Astrocyte of the hippocampus (primary cell): ENCODE data around the gene ACBD3.
A peak's percentile ranks its signal among the peaks of the same experiment; 100 is the strongest.

Experiments
- DNase-seq: peaks from one replicate; pipeline ENCODE4 v3.0.0; 2011; ENCODE audit warnings: low read depth, low spot score

ACBD3 gene

DNA sequence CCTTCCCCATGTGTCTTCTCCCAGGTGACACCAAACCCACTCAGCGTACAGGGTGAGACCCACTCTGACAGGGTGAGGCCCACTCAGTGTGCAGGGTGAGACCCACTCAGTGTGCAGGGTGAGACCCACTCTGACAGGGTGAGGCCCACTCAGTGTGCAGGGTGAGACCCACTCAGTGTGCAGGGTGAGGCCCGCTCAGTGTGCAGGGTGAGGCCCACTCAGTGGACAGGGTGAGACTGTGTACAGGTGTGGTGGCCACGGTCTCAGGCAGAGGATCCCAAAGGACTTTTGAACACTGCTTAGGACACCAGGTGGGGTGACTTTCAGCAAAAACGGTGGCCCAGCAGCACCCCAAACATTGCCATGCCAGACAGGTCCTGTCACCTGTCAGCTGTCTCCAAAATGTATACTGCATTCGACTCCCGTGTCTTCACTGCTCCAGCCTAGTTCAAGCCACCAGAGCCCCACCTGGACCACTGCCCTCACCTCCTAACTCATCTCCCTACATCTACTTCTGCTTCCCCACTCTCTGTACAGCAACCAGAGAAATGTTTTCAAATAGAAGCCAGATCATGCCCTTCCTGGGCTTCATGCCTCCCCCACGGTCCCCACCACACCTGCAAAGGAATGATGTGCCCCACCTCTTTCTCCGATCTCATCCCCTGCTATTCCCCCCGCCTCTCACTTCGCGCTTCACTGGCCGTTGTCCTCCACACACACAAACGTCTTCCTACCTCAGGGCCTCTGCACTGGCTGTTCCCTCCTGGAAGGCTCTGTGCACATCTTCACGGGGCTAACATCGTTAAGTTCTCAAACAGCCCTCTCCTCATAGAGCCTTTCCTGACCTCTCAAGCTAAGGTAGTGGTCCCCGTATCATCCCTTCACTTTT lies 52.1 kb downstream of the ACBD3 start:
- DNase-seq, result no peak

DNA sequence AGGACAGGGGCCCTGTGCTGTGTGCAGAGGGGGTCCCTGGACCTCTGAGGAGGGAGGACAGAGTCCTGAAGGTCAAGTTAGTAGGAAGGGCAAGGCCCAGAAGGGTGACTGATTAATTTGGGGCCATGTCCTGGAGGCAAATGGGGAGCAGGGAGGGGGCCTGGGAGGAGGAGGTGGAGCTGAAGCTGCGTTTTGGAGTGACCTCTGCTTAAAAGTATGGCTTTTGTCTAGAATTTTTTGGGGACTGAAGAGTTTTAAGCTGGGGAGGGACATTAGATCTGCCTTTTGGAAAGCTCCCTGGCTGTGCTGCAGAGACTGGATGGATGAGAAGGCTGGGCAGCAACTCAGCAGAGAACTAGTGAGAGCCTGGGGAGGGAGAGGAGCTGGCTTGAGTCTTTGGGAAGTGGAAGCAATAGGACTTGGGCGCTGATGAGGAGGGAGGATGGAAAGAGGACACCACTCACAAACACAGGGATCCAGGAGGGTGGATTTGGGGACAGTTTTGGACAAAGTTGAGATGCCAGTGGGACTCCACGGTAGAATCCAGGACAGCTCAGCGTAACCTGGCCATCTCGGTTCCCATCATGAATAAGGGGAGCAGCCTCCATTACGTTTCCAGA lies 52.9 kb downstream of the ACBD3 start:
- no peak for DNase-seq

DNA sequence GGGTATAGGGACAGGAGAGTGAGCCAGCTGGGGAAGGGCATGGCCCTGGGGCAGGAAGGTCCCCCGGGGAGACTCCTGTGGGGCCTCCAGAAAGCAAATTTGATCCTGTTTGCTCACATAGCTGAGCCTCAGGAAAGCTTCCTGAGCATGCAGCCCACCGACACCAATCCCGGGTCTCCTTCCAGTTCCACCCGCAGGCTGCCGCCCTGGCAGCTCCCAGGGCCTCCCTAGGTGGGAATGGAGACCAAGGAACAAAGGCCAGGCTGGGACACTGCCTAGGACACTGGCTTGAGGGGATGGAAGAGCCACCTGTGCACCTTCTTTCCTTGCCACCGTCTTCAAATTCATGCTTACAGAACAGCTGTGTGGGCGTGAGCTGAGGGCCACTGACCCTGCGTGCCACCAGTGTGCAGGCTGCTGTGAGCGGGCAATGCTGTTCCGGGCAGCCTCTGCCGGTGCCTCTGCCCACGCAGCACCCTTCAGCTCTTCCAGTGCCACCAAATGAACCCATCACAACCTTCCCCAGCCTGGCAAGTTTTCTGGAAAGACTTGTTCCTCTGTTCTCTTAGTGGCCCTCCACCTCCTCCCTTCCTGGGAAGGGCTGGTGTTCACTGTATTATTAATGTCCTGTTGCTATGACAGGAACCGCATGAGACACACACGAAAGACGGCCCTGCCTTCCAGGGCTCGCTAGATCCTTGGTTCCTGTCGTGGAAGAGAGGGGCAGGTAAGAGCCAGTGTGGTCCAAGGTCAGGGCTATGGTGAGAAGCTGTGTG lies 53.6 kb downstream of the ACBD3 start:
- no peak for DNase-seq

DNA sequence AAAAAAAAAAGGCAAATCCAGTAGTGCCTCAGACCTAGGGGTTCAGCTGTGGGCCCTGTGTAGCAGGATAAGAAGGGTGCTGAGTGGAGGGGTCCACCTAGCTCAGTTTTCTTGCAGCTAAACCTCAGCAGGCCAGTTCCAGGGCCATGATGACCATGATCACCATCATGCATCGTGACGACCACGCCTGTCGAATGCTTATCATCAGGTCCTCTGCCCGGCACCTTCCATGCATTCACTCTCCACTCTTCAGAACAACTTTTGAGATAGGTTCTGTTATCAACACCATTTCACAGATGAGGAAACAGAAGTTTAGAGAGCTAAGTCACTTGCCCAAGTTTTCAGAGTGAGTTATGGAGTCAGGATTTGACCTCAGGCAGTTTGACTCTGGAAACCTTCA lies 54.9 kb downstream of the ACBD3 start:
- no peak for DNase-seq

DNA sequence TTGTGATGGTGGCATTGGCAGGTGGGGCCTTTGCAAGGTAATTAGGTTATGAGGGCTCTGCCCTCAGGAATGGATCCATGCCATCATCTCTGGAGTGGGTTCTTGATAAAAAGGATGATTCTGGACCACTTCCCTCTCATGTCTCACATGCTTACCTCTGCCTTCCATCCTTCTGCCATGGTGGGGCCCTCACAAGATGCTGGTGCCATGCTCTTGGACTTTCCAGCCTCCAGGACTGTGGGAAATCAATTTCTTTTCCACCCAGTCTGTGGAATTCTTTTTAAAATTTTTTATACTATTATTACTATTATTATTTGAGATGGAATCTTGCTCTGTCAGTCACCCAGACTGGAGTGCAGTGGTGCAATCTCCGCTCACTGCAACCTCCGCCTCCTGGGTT lies 57.3 kb downstream of the ACBD3 start:
- no peak for DNase-seq

DNA sequence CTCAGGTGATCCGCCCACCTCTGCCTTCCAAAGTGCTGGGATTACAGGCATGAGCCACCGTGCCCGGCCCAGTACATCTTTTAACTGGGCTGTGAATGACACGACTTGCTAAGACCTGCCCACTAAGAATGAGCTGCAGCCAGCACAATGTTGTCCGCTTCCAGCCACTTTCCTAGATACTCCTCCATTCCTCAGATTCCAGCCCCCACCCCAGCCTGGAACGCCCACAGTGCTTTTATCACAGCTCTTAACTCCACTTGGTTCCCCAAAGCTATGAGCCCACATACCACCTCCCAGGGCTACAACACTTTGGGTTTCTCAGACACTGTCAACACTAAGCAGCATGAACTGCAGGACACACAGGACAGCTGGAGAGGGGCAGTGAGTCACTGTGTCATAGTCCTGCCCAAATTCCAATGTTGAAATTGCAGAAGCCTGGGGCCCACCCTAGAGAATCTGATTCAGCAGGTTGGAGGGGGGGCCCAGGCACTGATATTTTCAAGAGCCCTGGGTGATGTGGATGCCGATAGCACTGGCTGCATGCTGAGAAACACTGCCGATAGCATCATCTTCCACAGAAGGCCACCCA lies 58.0 kb downstream of the ACBD3 start:
- DNase-seq, result peak; percentile 68

DNA sequence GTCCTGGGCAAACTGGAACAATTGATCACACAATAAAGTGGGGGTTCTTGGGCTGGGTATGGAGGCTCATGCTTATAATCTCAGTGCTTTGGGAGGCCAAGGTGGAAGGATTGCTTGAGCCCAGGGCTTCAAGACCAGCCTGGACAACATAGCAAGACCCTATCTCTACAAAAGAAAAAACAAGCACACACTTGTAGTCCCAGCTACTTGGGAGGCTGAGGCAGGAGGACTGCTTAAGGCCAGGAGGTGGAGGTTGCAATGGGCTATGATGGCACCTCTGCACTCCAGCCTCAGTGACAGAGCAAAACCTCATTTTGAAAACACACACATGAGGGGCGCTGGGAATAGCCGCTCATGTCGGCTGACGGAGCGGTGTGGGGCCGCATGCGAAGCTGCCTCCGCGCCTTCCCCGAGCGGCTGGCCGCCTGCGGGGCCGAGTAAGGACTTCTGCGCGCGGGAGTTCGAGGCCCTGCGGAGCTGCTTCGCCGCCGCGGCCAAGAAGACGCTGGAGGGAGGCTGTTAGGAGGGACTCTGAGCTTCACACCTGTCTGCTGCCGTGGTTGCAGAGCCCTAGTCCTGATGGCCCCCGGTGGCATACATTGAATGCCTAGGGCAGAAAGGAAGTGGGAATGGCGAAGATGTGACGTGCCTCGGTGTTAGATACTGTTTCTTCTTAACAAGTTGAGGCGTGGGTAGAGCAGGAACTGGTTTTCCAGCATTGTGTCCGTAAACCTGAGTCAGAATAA lies 59.5 kb downstream of the ACBD3 start:
- no peak for DNase-seq

DNA sequence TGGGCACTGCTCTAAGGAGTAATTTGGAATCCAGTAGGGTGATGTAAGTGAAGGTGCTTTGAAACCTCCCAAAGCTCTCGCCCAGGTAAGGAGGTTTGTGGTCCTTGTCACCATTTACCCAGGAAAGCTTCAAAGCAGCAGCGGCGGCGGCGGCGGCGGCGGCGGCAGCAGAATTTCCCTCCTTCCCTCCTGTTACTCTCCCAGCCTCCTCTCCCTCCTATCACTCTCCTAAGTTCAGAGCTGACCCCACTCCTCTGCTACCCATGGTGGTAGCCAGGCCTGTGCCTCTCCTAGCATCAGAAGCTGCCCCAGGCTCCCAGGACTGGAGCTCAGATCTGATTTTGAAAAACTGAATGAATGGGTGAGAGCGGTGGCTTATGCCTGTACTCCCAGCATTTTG lies 60.7 kb downstream of the ACBD3 start:
- no peak for DNase-seq

DNA sequence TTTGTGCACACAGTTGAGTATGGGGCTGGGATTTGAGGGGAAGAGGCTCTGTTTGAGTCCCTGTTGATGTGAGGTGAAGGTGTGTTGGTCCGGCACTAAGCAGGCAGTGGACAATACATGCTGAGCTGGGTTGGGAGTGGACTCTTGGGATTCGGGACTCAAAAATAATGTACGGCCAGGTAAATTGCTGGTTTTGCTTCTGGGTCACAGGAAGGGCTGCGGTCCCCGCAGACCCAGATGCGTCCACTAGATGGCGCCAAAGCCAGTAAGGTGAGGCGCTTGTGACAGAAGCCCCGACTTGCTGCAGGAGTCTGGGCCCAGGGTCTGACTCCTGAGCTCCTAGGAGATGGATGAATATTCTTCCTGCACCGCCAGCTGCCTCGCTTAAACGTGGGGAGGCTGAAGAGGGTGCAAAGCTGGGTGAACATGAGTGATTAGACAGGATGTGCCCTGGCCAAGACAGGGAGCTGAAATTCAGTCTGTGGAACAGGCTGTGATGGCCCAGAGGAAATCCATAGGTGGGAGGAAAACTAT lies 61.4 kb downstream of the ACBD3 start:
- DNase-seq, result peak; percentile 92

DNA sequence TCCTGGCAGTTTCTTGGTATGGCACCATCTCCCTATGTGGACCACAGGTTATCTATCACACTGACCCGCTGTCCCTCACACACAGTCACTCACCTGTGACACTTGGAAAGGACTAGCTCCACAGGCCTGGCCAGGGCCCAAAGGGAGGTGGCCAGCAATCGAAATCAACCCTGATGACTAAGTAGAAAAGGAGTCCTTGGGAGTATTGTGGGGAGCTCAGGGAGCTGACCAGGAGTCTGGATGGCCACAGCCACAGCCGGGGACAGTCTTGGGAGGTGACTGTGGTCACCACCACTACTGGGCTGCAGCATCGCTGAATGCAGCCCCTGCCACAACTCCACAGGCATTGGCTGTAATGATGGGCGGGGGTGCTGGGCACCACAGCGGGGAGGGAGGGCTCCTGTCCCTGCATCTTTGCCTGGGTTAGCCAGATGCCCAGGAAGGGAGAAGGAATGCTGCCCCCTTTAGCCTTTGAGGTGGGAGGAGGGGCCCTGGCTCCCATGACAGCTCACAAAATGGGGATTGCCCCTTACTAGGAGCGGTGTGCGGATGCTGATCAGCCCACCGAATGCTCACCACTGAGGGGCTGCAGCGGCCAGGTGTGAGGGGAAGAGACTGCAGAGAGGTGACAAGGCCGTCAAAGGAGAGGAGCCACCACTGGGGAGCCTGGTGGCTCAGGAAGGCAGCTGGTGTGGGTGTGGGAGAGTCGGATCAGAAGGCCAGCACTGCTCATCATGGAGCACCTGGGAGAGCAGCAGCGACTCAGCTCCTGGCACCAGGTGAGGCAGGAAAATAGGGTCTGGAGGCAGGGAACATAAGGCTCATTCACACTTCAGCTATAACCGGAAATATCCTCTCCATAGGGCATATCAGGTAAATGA lies 62.7 kb downstream of the ACBD3 start:
- DNase-seq, result peak; percentile 56

GRCh38 chr1:226123212-226123560 lies 63.4 kb downstream of the ACBD3 start:
- DNase-seq, result no peak

DNA sequence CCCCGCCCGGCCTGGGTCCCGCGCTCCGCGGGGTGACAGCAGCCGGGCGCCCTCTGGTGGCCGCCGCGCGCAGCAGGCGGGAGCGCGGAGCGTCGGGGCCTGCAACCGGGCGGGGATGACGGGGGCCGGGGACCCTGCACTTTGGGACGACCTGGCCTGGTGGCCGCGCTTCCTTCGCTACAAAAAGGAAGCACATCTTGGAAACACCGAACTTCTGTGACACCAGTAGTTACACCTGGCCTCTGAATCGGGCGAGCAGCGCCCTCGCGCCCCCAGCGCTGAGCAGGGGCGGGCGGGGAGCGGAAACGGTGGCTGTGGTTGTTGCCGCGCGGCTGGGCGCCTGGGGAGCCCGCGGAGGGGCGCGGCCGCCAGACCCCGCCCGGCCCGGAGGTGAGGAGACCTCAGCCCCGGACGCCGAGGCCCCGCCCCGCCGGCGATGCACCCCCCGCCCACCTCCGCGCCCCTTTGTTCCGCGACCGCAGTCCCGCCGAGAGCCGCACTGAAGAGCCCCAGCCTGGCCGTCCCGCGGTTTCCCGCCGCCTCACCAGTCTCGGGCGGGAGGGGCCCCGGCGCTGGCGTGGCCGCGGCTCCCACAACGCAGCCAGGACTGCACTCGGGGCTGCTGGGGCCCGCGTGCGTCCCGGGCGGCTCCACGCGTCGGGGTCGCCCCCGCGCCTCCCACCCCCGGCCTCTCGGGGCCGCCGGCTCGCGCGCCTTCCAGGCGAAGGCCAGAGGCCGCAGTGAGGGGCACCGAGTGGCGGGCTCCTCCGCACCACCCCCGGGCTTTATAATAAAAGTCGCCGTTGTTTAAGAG lies 64.7 kb downstream of the ACBD3 start:
- peak; percentile 83 for DNase-seq

- DNase-seq, result no peak
Observed at GRCh38 chr1:226121049-226121586, 65.4 kb downstream of the ACBD3 start.

GRCh38 chr1:226120398-226120797 lies 66.1 kb downstream of the ACBD3 start:
- no peak for DNase-seq

DNA sequence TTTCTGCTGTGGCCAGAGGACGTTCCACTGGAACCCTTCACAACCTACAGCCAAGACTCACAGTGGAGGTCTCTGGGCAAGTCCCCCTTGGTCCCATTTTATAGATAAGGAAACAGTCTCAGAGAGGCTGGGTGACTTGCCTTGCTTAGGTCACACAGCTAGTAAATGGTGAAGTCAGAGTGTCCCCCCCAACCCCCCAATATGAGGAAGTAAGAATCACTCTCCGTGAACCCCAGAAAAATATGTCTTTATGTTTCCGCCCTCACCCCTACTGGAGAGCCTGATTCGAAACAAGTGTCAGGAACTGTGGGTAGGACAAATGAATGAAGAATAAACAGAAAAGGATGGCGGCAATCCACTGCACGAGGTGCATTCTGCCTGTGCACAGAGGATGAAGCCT lies 67.4 kb downstream of the ACBD3 start:
- no peak for DNase-seq

DNA sequence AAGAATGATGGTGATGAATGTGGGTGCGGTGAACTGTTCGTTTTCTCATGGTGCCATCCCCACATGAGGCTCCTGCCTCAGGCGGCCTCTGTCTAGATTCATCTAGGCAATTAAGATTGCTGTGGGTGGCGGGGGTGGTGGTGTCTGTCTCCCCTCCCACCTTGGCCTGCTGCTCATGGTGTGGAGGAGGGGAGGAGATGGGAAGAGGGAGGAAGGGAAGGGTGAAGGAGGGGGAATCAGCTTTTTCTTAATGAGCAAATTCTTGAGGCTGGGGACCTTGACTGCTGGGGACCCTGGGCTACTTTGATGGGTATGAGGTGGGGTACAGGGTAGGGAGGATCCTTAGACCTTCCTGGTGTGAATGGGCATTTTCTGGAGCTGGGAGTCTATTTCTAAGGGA lies 68.2 kb downstream of the ACBD3 start:
- DNase-seq, result no peak

DNA sequence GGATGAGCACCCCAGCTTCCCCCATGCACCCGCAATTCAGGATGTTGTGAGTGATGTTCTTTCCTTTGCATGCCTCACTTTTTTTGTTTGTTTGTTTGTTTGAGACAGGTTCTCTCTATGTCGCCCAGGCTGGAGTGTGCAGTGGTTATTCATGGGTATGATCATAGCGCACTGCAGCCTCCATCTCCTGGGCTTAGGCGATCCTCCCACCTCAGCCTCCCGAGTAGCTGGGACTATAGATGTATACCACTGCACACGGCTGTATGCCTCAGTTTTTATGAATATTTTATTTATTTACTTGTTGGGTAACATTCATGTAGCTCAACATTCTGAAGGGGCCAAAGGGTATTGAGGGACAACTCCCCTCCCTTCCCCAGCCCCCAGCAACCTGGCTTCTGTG lies 69.2 kb downstream of the ACBD3 start:
- no peak for DNase-seq

- no peak for DNase-seq
Observed at GRCh38 chr1:226116673-226117072, 69.9 kb downstream of the ACBD3 start.

- DNase-seq, result no peak
Observed at GRCh38 chr1:226112626-226113025, 73.9 kb downstream of the ACBD3 start.
